Endothelial cell of umbilical vein (primary cell): Measurements from ENCODE around the gene GLB1L. TPM values are rescaled to one million over a fixed set of nuclear protein-coding genes. Genes with fewer than 3 reads are reported as not detected.

Experiments used
- BruUV-seq: library from RNA; stranded (reverse); fragments of 400-500 nt; replicated peaks from 2 replicates; lab custom pipeline; 2021; lab: Mats Ljungman, UMichigan
- CTCF ChIA-PET: fragments of 300-600, 350-600 bp; sonication (Branson Sonifier 250); formaldehyde crosslinking; loops from one replicate; lab custom pipeline; 2021; ENCODE audit warnings: antibody characterized with exemption, inconsistent platforms; lab: Charles Lee
- POLR2A ChIA-PET: fragments of 300-600, 350-600 bp; sonication (Branson Sonifier 250); formaldehyde crosslinking; loops from one replicate; lab custom pipeline; 2021; ENCODE audit warnings: antibody characterized with exemption, inconsistent platforms; lab: Charles Lee
- DNase-seq: peaks from one replicate; pipeline ENCODE4 v3.0.0-alpha.2; 2011; ENCODE audit warnings: low read depth, low spot score
- FAIRE-seq: peaks from 2 replicates; lab custom pipeline; 2011; peaks lifted over from hg19 to GRCh38; lab: Jason Lieb, UNC
- H2AFZ ChIP-seq: 2 replicates; pipeline ENCODE4 v1.6.0; 2012; ENCODE audit warnings: low read depth, low read length, control low read depth, inconsistent platforms
- H3K27ac ChIP-seq: 2 replicates; pipeline ENCODE4 v1.5.1; 2011; ENCODE audit warnings: low read depth, mild to moderate bottlenecking, control low read depth, low read length, moderate library complexity; ENCODE audit not compliant: insufficient read depth
- H3K27me3 ChIP-seq, 2 experiments: 2 replicates each; pipeline versions ENCODE4 v1.6.0 to v1.6.1; 2011; ENCODE audit warnings: low read length in 2 of 2, mixed read lengths in 1 of 2; ENCODE audit not compliant: control insufficient read depth in 2 of 2, insufficient read depth in 2 of 2
- H3K36me3 ChIP-seq, 2 experiments: 2 replicates in 1 of 2; 3 replicates in 1 of 2; pipeline ENCODE4 v1.5.1; 2011; ENCODE audit warnings: low read length in 2 of 2, mild to moderate bottlenecking in 1 of 2, moderate library complexity in 1 of 2; ENCODE audit not compliant: control insufficient read depth in 2 of 2, insufficient read depth in 2 of 2; ENCODE audit errors: extremely low read depth in 1 of 2
- H3K4me1 ChIP-seq: 3 replicates; pipeline ENCODE4 v1.5.1; 2011; ENCODE audit warnings: mild to moderate bottlenecking, low read length; ENCODE audit not compliant: control insufficient read depth, insufficient read depth; ENCODE audit errors: extremely low read depth
- H3K4me2 ChIP-seq: 2 replicates; pipeline ENCODE4 v1.6.1; 2011; ENCODE audit warnings: low read length, control low read depth, mixed read lengths; ENCODE audit not compliant: insufficient read depth
- H3K4me3 ChIP-seq, 3 experiments: fragments of 200-600 bp in 1 of 3; sonication (generic), shearing (Covaris generic) in 1 of 3; replicated peaks in 1 of 3; 2 replicates each; pipeline ENCODE4 v1.5.1; 2011 to 2016; ENCODE audit warnings: control low read depth in 3 of 3, low read length in 3 of 3, mild to moderate bottlenecking in 2 of 3, inconsistent platforms in 1 of 3, low read depth in 1 of 3, moderate library complexity in 1 of 3; ENCODE audit not compliant: insufficient read depth in 1 of 3
- H3K79me2 ChIP-seq: 2 replicates; pipeline ENCODE4 v1.6.0; 2012; ENCODE audit warnings: low read length, inconsistent platforms; ENCODE audit not compliant: control insufficient read depth, insufficient read depth
- H3K9ac ChIP-seq: replicated peaks from 2 replicates; pipeline ENCODE3; 2011; ENCODE audit warnings: low read length, control low read depth; ENCODE audit not compliant: insufficient read depth; ENCODE audit errors: extremely low read depth
- H3K9me1 ChIP-seq: replicated peaks from 3 replicates; pipeline ENCODE4 v1.6.0; 2011; ENCODE audit warnings: mild to moderate bottlenecking, low read length; ENCODE audit not compliant: control insufficient read depth, insufficient read depth; ENCODE audit errors: extremely low read depth
- H3K9me3 ChIP-seq: replicated peaks from 2 replicates; pipeline ENCODE4 v1.5.1; 2012; ENCODE audit warnings: low read length, inconsistent platforms; ENCODE audit not compliant: control insufficient read depth, insufficient read depth
- H4K20me1 ChIP-seq: replicated peaks from 2 replicates; pipeline ENCODE3; 2011; ENCODE audit warnings: mild to moderate bottlenecking, low read length; ENCODE audit not compliant: control insufficient read depth, insufficient read depth; ENCODE audit errors: extremely low read depth
- CTCF ChIP-seq, 2 donors: IDR thresholded peaks; 1 replicate in 1 of 2; 2 replicates in 1 of 2; pipeline ENCODE4 v1.5.1; 2011; ENCODE audit warnings: low read length in 2 of 2, mild to moderate bottlenecking in 2 of 2, moderate library complexity in 2 of 2, control low read depth in 1 of 2, inconsistent platforms in 1 of 2, low read depth in 1 of 2; ENCODE audit not compliant: insufficient read depth in 1 of 2; ENCODE audit errors: extremely low read depth in 1 of 2
- EZH2 ChIP-seq: IDR thresholded peaks from 2 replicates; pipeline ENCODE4 v1.6.1; 2012; ENCODE audit warnings: borderline replicate concordance, low read depth, mild to moderate bottlenecking, moderate library complexity, low read length, inconsistent platforms; ENCODE audit not compliant: severe bottlenecking
- FOS ChIP-seq: IDR thresholded peaks from 2 replicates; pipeline ENCODE4 v1.6.1; 2011; ENCODE audit warnings: mild to moderate bottlenecking, low read length, moderate library complexity, borderline replicate concordance; ENCODE audit not compliant: insufficient read depth
- GATA2 ChIP-seq: IDR thresholded peaks from 2 replicates; pipeline ENCODE4 v1.7.0; 2011; ENCODE audit warnings: low read depth, mild to moderate bottlenecking, moderate library complexity, mixed read lengths, low read length; ENCODE audit not compliant: insufficient read length, insufficient read depth
- JUN ChIP-seq: IDR thresholded peaks from 2 replicates; pipeline ENCODE4 v1.6.1; 2011; ENCODE audit warnings: borderline replicate concordance, low read depth; ENCODE audit not compliant: insufficient read length, insufficient read depth
- MAX ChIP-seq: IDR thresholded peaks from 2 replicates; pipeline ENCODE4 v1.6.1; 2011; ENCODE audit not compliant: insufficient read depth, insufficient read length
- MYC ChIP-seq: IDR thresholded peaks from one replicate; pipeline ENCODE4 v1.6.1; 2011; ENCODE audit warnings: mild to moderate bottlenecking, low read depth, low read length
- POLR2A ChIP-seq: IDR thresholded peaks from 2 replicates; pipeline ENCODE4 v1.6.1; 2012; ENCODE audit warnings: low read depth, mild to moderate bottlenecking, control low read depth, low read length
- POLR2AphosphoS5 ChIP-seq: IDR thresholded peaks from 2 replicates; pipeline ENCODE4 v1.6.1; 2012; ENCODE audit warnings: low read depth, mild to moderate bottlenecking, control low read depth, low read length, moderate library complexity; ENCODE audit not compliant: insufficient read depth
- dilution Hi-C: fragments of 300-500 bp; cut with MboI; formaldehyde crosslinking; loops from one replicate; pipeline ENCODE4 v1.15.0; 2019; ENCODE audit warnings: low sequenced_read_pairs; ENCODE audit not compliant: extremely low pct_ligation_motif_present
- intact Hi-C: fragments of 100-400 bp; cut with micrococcal nuclease; formaldehyde crosslinking; loops from one replicate; pipeline ENCODE4 v1.10.0; 2022
- polyA plus RNA-seq, 4 experiments: library from polyadenylated mRNA; depleted of rRNA in 3 of 4; stranded (reverse) in 3 of 4; unstranded in 1 of 4; fragments of >200 nt; gene quantifications; 2 replicates each; pipeline versions ENCODE4 v1.2.1 to v1.2.3, GENCODE V29; 2011 to 2012; ENCODE audit warnings: missing spikeins in 1 of 4
- total RNA-seq: library from RNA; stranded (reverse); gene quantifications from 2 replicates; pipeline ENCODE4 v1.2.3, GENCODE V29; 2021

GLB1L gene
- total and polyA plus RNA-seq, 2 donors (not counting 3 experiments of a cell fraction or from before 2014, with no cell fraction given) = 9.2 to 11.9 TPM

GRCh38 chr2:219285894-219286425 is 40.7 kb upstream of the GLB1L start:
- H3K27ac ChIP-seq = no peak overlapping the region
- H3K27me3 ChIP-seq = peaks cover 0 to 1% of the 10 kb centered on the region in 2 experiments
- CTCF ChIA-PET = interaction anchor here (12.6 kb wide), 1 partner anchor 9 kb away, joined by 253 read pairs; no protein-coding TSS in a partner anchor
- H3K4me1 ChIP-seq = no peaks in the 10 kb centered on the region
- H2AFZ ChIP-seq = no peak overlapping the region
- H3K79me2 ChIP-seq = no peaks in the 10 kb centered on the region
- dilution Hi-C loops (no loop called here), intact Hi-C loops (no loop called here)
- H3K9me1 ChIP-seq = no peaks in the 10 kb centered on the region
- no peak for DNase-seq
- FAIRE-seq = no peak
- no peak for TF ChIP-seq POLR2A
- H3K9me3 ChIP-seq = no peaks in the 10 kb centered on the region
- peaks cover 0 to 21% of the 10 kb centered on the region in 2 experiments for H3K36me3 ChIP-seq
- POLR2A ChIA-PET = no interaction called here
- no peak overlapping the region for H3K4me2 ChIP-seq
- BruUV-seq = no TSS peak
- H3K9ac ChIP-seq = no peak overlapping the region
- no peaks in the 10 kb centered on the region for H4K20me1 ChIP-seq
- no peak overlapping the region for H3K4me3 ChIP-seq

- no peak overlapping the region for H3K9ac ChIP-seq
- H4K20me1 ChIP-seq = no peaks in the 10 kb centered on the region
- dilution Hi-C loops (no loop called here), intact Hi-C loops (no loop called here)
- peaks cover 0 to 21% of the 10 kb centered on the region in 2 experiments for H3K36me3 ChIP-seq
- H3K27ac ChIP-seq = no peak overlapping the region
- H3K27me3 ChIP-seq = no peaks in the 10 kb centered on the region
- H3K4me1 ChIP-seq = no peaks in the 10 kb centered on the region
- no peak overlapping the region for H2AFZ ChIP-seq
- no peaks in the 10 kb centered on the region for H3K9me3 ChIP-seq
- BruUV-seq = no TSS peak
- DNase-seq = no peak
- ChIA-PET CTCF (interaction anchor here (12.6 kb wide), 1 partner anchor 9 kb away, joined by 253 read pairs; no protein-coding TSS in a partner anchor), POLR2A (no interaction called here)
- H3K9me1 ChIP-seq = no peaks in the 10 kb centered on the region
- TF ChIP-seq FOS (no peak), EZH2 (no peak), POLR2A (no peak), MAX (no peak), CTCF (IDR thresholded peaks at IDR 0.05; ENCODE audit: extremely low read depth in 1 of 2, insufficient read depth in 1 of 2, low read depth in 1 of 2, low read length in 2 of 2) (no peak), GATA2 (no peak), MYC (no peak), POLR2AphosphoS5 (no peak), JUN (no peak)
- FAIRE-seq = no peak
- H3K4me3 ChIP-seq = no peak overlapping the region
- H3K79me2 ChIP-seq = no peaks in the 10 kb centered on the region
- no peak overlapping the region for H3K4me2 ChIP-seq
These were observed 40.1 kb upstream of the GLB1L start for GRCh38 chr2:219285373-219285735.
